ENCODE data around the gene DENND1B.

GRCh38 chr1:197750366-197750765 lies 24.9 kb downstream of the DENND1B start:
- no peak for TF ChIP-seq CTCF (IDR thresholded peaks at IDR 0.05)
- TF ChIP-seq POLR2A (IDR thresholded peaks at IDR 0.05) = no peak
